DLD1 (cell line): ENCODE results near the gene HOXA4.

Experiments
- in situ Hi-C: cut with HindIII; loops from 2 replicates; pipeline ENCODE4 v1.10.0; 2017; ENCODE audit warnings: low sequenced_read_pairs

The HOXA4 gene

DNA sequence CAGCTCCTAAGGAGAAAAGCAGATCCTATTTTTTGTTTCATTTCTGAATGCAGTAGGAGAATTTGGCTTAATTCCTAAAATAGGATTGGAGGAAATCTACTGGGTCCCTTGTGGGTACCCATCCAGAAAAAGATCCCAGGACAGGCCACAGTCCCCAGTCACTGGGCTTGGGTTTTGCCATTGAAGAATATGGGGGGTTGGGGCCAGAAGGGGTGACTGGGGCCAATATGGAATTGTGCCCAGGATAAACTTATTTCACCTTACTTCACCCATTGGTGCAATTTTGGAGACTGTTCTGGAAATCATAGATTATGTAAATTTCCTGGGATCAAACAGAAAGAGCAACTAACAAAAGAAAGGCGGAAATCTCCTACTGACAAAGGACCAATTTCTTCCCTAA lies 7.9 kb upstream of the HOXA4 start:
- in situ Hi-C loops = no loop called here

GRCh38 chr7:27137640-27138315 lies 7.2 kb upstream of the HOXA4 start:
- in situ Hi-C loops = no loop called here

DNA sequence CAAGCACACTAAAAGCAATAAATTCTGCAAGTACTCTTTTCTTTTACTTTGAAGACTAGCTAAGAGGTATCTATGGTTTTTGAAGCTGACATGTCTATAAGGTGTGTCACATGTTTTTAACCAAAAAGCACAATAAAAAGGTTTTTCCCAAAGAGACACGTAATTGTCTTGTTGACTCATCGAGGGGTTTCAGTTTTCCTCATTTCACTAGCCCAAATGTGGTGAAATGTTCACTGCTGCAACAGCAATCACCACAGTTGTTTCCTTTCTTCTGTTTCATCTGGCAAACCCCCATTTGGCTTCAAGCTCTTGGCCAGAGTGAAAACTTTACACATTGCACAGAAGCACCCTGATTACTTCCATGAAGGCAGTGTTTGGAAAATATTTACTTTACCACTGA lies 3.8 kb upstream of the HOXA4 start:
- in situ Hi-C loops = no loop called here

- in situ Hi-C loops = no loop called here
Observed at GRCh38 chr7:27133409-27134231, 3.1 kb upstream of the HOXA4 start.

DNA sequence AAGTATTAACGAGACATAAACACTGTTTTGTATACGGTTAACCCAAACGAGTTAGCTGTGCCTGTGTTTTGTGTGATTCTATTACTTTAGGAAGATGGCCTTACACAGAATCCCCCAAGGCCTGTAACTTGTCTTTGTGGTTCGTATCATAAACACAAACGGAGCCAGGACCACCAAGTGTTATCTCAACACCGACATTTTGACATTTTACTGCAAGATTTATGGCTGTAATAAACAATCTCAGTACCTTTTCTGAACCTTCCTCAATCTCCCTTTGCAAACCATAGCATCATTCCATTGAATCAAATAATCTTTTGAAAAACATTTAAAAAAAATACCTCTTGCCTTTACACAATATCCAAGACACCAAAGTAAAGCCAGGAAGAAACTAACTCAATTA lies 2.4 kb upstream of the HOXA4 start:
- in situ Hi-C loops = no loop called here

DNA sequence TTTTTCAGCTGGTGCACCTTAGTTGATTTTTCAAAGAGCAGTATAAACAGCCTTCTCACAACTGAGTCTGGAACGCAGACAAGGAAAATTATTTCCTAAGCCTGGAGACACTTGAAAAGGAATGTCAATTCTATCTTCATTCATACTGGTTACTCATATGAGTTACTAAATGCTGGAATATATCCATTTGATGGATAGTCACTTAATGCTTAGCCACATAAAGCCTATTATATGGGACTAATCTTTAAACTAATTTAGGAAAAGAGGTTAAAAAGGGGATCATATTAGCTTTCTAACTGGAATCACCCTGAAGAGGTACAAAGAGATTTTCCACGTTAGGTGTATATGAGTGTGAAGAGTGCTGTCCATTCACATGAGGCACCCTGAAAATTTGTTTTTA lies 1.7 kb upstream of the HOXA4 start:
- in situ Hi-C loops = no loop called here

- in situ Hi-C loops = no loop called here
Observed at GRCh38 chr7:27131390-27131819, 848 bp upstream of the HOXA4 start.

DNA sequence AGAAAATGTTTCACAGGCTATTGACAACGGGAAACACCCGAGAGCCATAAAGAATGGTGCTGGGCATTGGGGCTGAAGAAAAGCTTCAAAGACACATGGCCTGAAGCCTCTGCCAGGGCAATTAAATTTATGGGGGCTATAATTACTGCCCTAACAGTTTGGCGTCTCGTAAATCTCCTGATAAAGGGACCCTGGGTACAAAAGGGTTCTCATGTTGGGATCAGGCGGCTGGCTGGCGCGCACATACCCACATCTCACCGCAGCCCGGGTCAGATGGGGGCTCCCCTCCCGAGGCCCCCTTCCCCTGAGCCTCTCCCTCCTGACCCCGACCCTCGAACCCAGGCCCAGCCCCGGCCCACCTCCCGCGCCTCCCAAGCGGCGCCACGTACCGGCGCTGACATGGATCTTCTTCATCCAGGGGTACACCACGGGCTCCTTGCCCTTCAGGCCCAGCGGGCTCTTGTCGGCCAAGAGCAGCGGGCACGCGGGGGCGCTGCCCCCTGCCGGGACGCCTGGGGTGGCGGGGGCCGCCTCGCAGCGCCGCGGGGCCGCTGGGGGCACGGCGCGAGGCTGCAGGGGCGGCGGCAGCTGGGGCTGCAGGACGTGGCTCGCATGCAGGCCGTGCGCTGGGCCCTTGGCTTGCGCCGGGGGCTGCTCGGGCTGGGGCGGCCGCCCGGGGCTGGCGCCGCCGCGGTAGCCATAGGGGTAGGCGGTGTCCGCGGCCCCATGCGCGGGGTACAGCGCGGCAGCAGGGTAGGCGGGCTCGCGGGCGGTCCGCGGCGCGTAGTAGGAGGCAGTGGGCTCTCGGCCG lies 623 bp downstream of the HOXA4 start:
- in situ Hi-C loops = loop anchor here (5.0 kb wide), 2 partner anchors 32 to 278 kb away; no protein-coding TSS in a partner anchor

GRCh38 chr7:27128776-27129728 lies 1.5 kb downstream of the HOXA4 start:
- in situ Hi-C loops = loop anchor here (5.0 kb wide), 2 partner anchors 33 to 277 kb away; no protein-coding TSS in a partner anchor

GRCh38 chr7:27128034-27128433 lies 2.5 kb downstream of the HOXA4 start:
- in situ Hi-C loops = loop anchor here (5.0 kb wide), 2 partner anchors 34 to 276 kb away; no protein-coding TSS in a partner anchor

- in situ Hi-C loops = loop anchor here (5.0 kb wide), 2 partner anchors 36 to 274 kb away; no protein-coding TSS in a partner anchor
Observed at GRCh38 chr7:27126596-27127327, 3.8 kb downstream of the HOXA4 start.

- in situ Hi-C loops = loop anchor here (5.0 kb wide), 2 partner anchors 36 to 274 kb away; no protein-coding TSS in a partner anchor
Observed at GRCh38 chr7:27125986-27126394, 4.6 kb downstream of the HOXA4 start.

- in situ Hi-C loops = loop anchor here (5.0 kb wide), 2 partner anchors 37 to 273 kb away; no protein-coding TSS in a partner anchor
Observed at GRCh38 chr7:27124902-27125689, 5.5 kb downstream of the HOXA4 start.

DNA sequence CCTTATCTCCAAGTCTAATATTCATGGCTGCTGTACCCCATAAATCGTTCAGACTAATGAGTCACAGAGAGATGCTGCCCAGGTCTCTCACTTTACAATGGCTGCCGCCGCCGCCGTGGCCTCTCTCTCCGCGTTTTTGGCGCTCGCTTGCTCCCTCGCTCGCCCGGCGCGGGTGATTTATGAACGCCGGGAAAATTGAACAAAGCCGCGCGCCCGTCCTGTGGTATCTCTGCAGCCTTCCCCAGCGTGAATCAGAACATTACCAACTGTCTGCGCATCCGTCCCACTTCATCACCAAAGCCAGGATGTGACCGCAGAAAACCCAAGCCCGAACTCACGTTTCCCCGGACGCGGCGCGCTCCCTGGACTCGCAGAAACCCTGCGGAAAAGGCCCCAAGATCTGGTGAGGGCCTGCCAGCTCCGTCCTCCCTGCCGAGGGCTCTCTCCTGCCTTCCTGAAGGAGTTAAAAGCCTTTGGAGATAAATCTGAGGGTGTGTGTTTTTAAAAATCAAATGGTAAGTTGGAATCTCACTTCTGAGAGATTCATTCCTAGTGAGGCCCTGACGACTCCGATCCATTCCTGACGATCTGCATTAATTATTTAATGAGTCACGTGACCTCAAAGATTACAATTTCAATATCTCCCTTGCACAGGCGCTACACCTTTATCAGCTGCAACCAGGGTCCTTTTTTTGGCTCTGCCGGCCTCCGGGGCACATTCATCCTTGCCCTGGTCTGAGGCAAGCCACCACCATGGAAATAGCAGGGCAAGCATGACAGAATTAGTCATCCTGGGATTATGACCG lies 6.3 kb downstream of the HOXA4 start:
- in situ Hi-C loops = no loop called here

- in situ Hi-C loops = no loop called here
Observed at GRCh38 chr7:27123477-27124053, 7.0 kb downstream of the HOXA4 start.

DNA sequence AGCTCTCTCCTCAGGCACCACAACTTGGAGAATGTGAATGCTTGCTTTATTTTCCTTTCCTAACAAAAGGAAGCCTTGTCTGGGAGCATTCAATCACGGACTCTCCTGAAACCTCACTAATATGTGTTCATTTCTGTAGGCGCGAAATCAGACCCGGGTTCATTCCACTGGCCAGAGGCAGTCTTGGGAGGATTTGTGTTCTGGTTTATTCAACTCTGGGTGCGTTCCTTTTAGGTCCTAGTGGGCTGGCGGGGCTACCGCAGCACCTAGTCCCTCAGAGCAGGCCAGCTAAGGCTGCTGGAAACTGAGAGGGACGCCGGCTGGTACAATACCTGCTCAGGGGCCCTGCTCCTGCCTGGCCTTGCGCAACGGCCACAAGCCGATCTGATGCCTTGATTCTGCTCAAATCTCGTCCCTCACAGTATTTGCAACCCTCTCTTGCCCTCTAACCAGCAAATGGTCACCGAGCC lies 7.5 kb downstream of the HOXA4 start:
- in situ Hi-C loops = no loop called here
